GM19239 (cell line): Measurements from ENCODE around the gene HS3ST1.

Experiments
- DNase-seq: peaks from one replicate; pipeline ENCODE4 v3.0.0; 2011; ENCODE audit warnings: low spot score; ENCODE audit not compliant: insufficient read length
- FAIRE-seq: peaks from 2 replicates; lab custom pipeline; 2011; peaks lifted over from hg19 to GRCh38; lab: Jason Lieb, UNC

The HS3ST1 gene

GRCh38 chr4:11428231-11428898 is at the start of gene HS3ST1:
Gene HS3ST1 (minus strand): TSS chr4:11428894. CDS start chr4:11400005, 28,889 bp downstream.
- DNase-seq: no peak
- no peak for FAIRE-seq

GRCh38 chr4:11475871-11476270 is 47.2 kb upstream of the HS3ST1 start:
- FAIRE-seq (no peak), DNase-seq (no peak)

DNA sequence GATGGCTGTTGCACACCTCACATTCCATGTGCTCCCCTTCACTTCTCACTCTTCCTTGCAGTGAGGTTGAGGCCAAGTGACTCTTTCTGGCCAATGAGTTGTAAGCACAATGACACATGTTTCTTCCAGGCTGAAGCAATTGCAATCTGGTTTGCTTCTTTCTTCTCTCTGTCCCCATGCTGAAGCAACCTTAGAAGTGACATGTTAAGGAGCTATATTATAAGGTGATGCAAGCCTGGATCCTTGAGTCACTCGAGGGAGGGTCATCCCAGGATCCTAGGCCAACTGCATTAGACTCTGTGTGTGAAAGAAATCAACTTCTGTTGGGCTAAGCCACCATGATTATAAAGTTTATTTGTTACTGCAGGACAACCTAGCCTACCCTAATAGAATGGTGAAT is 45.5 kb upstream of the HS3ST1 start:
- FAIRE-seq (no peak), DNase-seq (no peak)

- FAIRE-seq: no peak
Observed at GRCh38 chr4:11472535-11472934, 43.8 kb upstream of the HS3ST1 start.

GRCh38 chr4:11471618-11472017 is 42.9 kb upstream of the HS3ST1 start:
- FAIRE-seq (peak; percentile 99), DNase-seq (peak; percentile 13)

More at GRCh38 chr4:11472535-11472934, 43.8 kb upstream of the HS3ST1 start:
- DNase-seq: no peak

GRCh38 chr4:11471046-11471441 is 42.4 kb upstream of the HS3ST1 start:
- DNase-seq: no peak
- FAIRE-seq: peak; percentile 80

GRCh38 chr4:11470438-11471045 is 41.8 kb upstream of the HS3ST1 start:
- no peak for FAIRE-seq
- DNase-seq: no peak

GRCh38 chr4:11469650-11470437 is 41.1 kb upstream of the HS3ST1 start:
- DNase-seq: no peak
- FAIRE-seq: peak; percentile 94

DNA sequence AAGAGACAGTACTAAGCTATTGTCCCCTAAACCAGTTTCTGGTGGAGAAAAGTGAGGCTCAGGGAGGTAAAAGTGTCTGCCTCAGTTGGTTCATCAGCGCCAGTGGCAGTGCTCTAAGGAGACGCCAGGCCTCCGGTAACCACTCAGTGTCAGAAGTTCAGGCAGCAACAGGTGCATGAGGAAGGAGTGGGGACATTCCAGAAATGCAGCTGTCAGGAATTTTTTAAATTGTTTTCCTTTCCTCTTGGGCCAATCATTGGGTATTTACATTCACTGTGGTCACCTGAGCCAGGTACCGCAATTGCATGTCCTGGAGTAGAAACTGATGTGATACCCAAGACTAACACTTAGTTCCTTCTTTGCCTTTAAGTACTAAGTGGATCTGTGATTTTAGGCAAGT is 40.2 kb upstream of the HS3ST1 start:
- FAIRE-seq (no peak), DNase-seq (no peak)

GRCh38 chr4:11467931-11468330 is 39.2 kb upstream of the HS3ST1 start:
- FAIRE-seq (no peak), DNase-seq (no peak)

DNA sequence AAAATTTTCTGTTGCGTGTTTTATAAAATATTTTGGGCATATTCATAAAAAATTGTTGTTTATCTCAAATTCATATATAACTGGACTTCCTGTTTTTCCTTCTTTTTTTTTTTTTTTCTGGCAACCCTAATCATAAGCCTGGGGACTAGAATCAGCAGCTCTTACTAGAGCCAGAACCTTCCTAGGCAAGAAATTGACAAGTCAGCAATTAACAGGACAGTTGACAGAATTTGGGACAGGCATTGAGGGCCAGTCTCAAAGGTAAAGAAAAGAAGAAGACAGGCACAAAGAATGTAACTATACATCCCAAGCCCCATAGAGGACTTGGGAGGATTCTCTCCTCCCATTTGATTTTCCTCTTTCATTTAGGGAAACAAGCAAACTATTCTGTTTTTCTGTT is 35.0 kb upstream of the HS3ST1 start:
- no peak for FAIRE-seq
- DNase-seq: no peak

DNA sequence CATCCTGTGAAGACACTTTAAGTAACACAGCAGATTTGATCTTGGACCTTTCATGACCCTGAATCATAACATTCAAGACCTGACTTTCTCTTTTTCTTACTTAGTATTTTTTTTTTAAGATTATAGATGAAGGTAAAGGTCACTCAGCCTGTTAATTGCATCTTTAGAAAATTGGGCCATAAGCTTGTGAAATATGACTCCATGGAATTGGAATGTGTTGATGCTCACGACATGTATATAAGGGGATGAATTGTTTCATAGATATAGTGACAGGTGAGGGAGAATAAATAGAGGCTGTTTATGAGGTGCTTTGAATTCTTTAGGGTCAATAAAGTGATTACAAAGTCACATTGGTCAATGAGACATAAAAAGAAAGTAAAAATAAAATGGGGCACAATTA is 27.7 kb upstream of the HS3ST1 start:
- DNase-seq (no peak), FAIRE-seq (no peak)

DNA sequence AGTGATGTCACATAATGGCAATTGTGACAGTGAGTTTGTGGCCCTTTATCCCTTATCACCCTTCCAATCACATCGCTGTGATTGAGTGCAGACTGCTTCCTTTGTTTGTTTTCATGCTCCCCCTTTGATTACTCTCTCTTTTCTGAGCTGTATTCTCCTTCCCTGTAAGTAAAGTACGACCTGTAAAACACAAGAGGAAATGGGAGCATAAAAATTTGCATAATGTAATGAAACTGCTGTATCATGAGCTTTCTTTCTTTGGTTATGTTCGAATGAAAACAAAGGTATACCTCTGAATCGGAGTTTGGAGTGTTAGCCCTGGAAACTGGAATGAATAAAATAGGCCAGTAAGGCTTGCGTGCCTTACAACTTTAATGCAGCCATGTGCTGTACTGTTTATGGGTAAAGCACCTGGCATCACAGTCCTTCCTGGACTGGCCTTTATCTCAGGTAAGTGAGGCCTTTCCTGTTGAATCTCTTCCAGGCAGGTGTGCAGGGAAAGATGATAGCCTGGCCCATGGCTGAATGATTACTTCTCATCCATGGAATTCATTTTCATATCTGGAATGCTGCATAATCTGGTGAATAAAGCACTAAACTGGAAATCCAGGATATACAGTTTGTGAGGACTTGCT is 26.6 kb upstream of the HS3ST1 start:
- DNase-seq: no peak
- no peak for FAIRE-seq

DNA sequence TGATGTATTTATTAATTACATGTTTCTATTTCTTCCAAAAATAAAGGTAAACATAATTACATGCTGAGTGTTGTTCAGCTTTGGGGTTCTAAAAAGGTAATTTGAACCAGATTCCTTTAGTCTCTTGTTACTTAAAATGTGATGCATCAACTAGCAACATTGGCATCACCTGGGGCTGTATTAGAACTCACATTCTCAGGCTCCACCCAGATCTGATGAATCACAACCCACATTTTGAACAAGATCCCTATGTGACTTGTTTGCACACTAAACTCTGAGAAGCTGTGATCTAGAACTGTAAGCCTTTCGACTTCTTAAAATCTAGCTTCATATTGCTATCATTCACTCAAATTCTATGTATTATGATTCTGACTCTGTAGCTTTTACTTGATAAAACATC is 23.0 kb upstream of the HS3ST1 start:
- DNase-seq (no peak), FAIRE-seq (no peak)

DNA sequence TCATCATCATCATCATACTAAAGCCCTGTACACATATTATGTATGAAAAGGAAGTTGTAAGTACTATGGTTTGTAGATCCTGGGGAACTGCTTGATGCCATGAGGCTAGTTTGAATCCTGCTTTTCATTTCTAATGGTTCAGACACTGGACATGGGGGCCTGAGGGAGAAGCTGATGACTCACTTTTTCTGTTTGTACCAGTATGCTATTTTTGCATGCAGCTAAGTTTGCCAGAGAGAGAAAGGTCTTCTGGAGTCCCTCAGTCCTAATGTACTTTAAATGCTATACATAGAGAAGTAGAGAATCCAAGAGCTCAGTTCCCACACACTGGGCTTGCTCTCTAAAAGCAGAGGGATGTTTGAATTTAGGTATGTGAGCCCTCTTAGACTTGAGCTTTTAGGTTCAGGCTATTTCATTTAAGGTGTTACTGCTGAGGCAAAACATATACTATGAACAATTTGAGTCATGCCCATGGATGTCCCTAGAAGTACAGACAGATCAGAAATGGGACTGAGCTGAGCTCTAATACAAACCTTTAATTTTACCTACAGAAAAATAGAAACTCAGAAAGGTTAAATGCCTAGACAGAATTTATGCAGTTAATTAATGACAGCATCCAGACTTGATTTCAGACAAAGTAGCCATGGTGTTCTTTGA is 17.6 kb upstream of the HS3ST1 start:
- DNase-seq: no peak
- no peak for FAIRE-seq

DNA sequence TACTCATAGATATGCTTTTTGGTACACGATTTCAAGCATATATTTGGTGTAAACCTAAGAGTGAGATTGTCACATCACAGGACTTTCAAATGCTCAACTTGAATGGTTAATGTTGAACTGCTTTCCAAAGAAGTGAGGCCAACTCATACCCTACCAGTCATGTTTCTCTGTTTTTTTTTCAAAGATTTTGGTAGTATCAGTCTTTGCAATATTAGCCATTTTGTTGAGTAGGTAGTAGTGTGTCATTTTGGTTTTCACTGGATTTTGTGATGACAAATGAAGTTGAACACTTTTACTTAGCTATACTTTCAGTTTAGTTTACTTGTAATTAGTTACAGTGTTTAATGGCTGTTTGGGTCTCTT is 12.5 kb upstream of the HS3ST1 start:
- DNase-seq (no peak), FAIRE-seq (no peak)

DNA sequence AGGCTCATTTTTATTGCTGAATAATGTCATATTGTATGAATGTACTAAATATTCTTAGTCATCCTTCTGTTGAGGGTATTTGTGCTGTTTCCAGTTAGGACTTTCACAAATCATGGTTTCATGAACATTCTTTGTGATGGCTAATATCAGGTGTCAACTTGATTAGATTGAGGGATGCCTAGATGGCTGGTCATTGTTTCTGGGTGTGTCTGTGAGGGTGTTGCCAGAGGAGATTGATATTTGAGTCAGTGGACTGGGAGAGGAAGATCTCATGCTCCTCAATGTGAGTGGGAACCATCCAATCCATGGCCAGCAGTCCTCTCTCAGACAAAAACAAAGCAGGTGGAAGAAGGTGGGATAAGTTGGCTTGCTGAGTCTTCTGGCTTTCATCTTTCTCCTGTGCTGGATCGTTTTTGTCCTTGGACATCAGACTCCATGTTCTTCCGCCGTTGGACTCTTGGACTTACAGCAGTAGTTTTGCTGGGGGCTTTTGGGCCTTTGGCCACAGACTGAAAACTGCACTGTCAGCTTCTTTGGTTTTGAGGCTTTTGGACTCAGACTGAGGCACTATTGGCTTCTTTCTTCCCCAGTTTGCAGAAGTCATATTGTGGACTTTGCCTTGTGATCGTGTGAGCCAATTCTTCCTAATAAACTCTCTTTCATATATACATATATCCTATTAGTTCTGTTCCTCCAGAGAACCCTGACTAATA is 11.9 kb upstream of the HS3ST1 start:
- FAIRE-seq: no peak
- DNase-seq: no peak

DNA sequence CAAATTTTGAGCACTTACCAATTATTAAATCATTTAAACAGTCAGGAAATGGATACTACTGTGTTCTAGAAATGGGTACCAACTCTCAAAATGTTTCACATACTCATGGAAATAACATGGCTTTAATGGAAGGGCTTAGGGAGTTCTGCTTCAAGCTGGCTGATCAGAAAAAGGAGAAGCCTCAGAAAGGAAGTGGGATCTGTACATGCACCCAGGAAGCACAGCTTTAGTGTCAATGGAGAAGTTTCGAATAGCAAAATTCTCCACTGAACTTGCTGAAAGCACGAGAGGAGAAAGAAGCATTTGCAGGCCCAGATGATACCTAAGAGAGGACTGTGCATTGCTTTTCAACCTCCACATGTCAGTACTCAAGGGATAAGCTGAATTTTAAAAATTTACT is 11.1 kb upstream of the HS3ST1 start:
- no peak for FAIRE-seq
- DNase-seq: no peak

DNA sequence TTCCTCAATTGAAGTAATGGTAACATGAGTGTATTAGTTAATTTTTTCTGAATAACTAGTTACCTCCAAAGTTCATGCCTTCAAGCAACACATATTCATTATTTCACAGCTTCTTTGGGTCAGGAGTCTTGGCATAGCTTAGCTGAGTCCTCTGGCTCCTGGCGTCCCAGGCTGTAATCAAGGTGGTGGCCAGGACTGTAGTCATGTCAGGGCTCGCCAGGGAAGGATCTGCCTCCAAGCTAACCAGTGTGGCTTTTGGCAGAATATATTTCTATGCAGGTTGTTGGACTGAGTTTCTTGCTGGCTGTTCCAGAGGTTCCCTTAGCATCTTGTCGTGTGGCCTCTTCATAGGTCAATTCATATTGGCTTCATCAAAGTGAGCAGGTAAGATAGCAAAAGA is 10.0 kb upstream of the HS3ST1 start:
- DNase-seq (no peak), FAIRE-seq (no peak)

DNA sequence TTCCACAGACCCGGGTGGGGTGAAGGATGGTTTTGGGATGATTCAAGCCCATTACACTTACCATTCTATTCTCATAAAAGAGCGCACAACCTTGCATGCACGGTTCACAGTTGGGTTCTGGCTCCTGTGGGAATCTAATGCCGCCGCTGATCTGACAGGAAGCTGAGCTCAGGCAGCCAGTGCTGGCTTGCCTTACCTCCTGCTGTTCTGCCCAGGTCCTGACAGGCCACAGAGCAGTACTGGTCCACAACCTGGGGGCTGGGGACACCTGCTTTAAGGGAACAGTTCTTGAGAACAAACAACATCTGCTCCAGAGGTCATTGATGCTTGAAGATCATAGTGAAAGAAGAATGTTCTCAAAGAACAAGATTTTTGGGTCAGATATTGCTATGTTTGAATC is 8.0 kb upstream of the HS3ST1 start:
- FAIRE-seq: no peak
- DNase-seq: no peak
